ENCODE results near the gene ZNF316.

The ZNF316 gene

DNA sequence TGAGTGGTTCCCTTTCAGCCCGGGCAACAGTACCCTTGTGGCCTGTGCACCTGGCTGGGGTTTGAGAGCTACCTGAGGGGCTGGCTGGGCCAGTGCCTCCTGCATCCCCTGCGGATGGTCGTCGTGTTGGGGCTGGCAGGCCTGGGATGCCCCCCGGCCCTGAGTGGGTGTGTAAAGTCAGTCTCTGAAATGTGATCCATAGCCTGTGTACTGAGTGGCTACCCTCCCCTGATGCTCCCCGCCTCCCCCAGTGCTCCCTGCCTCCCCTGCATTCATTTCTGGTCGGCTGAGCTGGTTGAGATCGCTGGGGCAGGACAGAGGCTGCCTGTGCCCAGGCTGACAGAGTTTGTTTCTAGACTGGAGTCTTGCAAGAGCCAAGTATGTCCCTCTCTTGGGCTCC is 9.3 kb downstream of the ZNF316 start:
- TF ChIP-seq REST (IDR thresholded peaks at IDR 0.05; ENCODE audit: insufficient read depth in 1 of 2, low read depth in 2 of 2, low read length in 2 of 2) (no peak), POLR2AphosphoS5 (IDR thresholded peaks at IDR 0.05; ENCODE audit: low read depth, low read length) (no peak), SIN3A (IDR thresholded peaks at IDR 0.05; ENCODE audit: borderline replicate concordance, insufficient read depth, low read length) (no peak), TAF1 (IDR thresholded peaks at IDR 0.05; ENCODE audit: borderline replicate concordance, insufficient read depth, low read length) (no peak), FOXP2 (optimal IDR thresholded peaks at IDR 0.05; ENCODE audit: borderline replicate concordance, extremely low read depth, extremely low read length, insufficient read depth) (no peak)

- no peak for TF ChIP-seq SIN3A (IDR thresholded peaks at IDR 0.05; ENCODE audit: borderline replicate concordance, insufficient read depth, low read length)
These were observed 10.0 kb downstream of the ZNF316 start for GRCh38 chr7:6647080-6647479.

GRCh38 chr7:6647541-6647940 is 10.4 kb downstream of the ZNF316 start:
- TF ChIP-seq REST (IDR thresholded peaks at IDR 0.05; ENCODE audit: insufficient read depth in 1 of 2, low read depth in 2 of 2, low read length in 2 of 2) = no peak

GRCh38 chr7:6648066-6648814 is 11.1 kb downstream of the ZNF316 start:
- no peak for TF ChIP-seq REST (IDR thresholded peaks at IDR 0.05; ENCODE audit: insufficient read depth in 1 of 2, low read depth in 2 of 2, low read length in 2 of 2)

DNA sequence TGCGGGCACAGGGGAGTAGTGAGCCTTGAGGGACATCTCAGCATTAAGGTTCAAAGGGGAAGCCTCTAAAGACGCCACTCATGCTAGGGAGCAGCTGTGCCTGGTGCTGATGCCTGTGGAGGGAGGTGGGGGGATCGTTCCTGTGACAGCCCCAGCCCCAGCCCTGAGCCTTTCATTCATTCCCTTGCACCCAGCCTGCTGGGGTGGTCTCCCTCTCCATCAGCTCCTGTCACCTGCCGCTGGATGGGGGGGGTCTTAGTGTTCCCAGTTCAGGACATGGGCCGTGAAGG is 11.6 kb downstream of the ZNF316 start:
- TF ChIP-seq TAF1 (IDR thresholded peaks at IDR 0.05; ENCODE audit: borderline replicate concordance, insufficient read depth, low read length) = no peak
- no peak for TF ChIP-seq FOXP2 (optimal IDR thresholded peaks at IDR 0.05; ENCODE audit: borderline replicate concordance, extremely low read depth, extremely low read length, insufficient read depth)
- no peak for TF ChIP-seq SIN3A (IDR thresholded peaks at IDR 0.05; ENCODE audit: borderline replicate concordance, insufficient read depth, low read length)
- no peak for TF ChIP-seq REST (IDR thresholded peaks at IDR 0.05; ENCODE audit: insufficient read depth in 1 of 2, low read depth in 2 of 2, low read length in 2 of 2)
- TF ChIP-seq POLR2AphosphoS5 (IDR thresholded peaks at IDR 0.05; ENCODE audit: low read depth, low read length) = no peak
